HG03103 (cell line): ENCODE measurements around the gene MCF2L2.

Source experiments
- ATAC-seq: cut with Tn5 transposase; IDR thresholded peaks from one replicate; pipeline ENCODE4 v1.9.1; 2021; ENCODE audit warnings: low read depth; ENCODE audit not compliant: unreplicated experiment

The MCF2L2 gene

GRCh38 chr3:183301937-183302580 lies 126.4 kb downstream of the MCF2L2 start:
- no peak for ATAC-seq

DNA sequence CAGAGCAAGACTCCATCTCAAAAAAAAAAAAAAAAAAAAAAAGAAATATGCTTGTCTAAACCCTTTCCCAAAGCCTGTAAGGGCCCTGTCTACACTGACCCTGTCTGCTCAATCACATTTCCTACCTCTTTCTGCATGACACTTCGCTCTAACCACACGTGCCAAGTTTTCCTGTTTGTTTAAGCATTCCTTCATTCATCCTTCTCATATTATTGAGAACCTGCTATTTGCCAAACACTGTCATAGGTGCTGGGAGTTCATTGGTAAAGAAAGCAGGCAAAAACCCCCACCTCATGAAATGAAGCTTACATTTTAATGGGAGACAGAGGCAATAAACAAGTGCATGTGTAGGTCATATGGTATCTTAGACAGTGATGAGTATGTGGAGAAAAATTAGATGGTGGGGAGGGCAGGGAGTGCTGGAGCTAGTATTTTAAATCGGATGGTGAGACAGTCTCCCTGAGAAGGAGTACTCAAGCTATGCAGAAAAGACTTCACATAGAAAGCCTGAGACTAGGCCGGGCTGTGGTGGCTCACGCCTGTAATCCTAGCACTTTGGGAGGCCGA lies 127.3 kb downstream of the MCF2L2 start:
- ATAC-seq: no peak

GRCh38 chr3:183299976-183300375 lies 128.4 kb downstream of the MCF2L2 start:
- no peak for ATAC-seq

GRCh38 chr3:183298701-183299153 lies 129.7 kb downstream of the MCF2L2 start:
- no peak for ATAC-seq

DNA sequence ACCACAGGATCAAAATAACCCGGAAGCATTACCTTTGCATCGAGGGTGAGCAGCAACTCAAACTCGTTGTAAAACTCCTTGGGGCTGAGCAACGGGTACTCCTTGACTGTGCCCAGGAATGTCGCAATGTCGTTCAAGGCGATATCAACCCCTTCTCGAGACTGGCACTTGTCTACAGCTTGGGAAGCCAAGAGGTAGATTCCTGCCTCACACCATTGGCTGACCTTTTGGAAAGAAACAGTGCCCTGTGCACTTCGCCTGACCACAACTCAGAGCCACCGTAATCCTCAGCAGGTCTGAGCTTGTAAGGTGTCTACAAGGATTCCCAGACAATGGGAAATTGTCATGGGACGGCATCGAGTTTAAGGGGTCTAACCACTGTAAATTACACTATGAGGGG lies 131.5 kb downstream of the MCF2L2 start:
- ATAC-seq: no peak

- no peak for ATAC-seq
Observed at GRCh38 chr3:183295211-183295610, 133.2 kb downstream of the MCF2L2 start.

DNA sequence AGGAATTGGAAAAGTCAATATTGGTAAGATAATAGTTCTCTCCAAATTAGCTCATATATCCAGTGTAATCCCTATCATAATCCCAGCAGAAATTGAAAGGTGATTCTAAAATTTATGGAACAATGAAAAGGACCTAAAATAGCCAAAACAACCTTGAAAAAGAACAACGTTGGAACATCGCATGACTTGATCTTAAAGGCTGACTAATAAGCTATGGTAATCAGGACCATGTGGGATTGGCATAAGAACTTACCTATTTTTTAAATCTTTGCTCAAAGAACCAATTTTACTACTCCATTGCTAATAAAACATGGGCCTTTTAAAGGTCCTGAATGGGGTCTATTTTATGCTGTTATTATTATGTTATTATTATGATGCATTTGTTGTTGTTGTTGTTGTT lies 134.5 kb downstream of the MCF2L2 start:
- no peak for ATAC-seq

GRCh38 chr3:183291497-183292031 lies 136.9 kb downstream of the MCF2L2 start:
- no peak for ATAC-seq

DNA sequence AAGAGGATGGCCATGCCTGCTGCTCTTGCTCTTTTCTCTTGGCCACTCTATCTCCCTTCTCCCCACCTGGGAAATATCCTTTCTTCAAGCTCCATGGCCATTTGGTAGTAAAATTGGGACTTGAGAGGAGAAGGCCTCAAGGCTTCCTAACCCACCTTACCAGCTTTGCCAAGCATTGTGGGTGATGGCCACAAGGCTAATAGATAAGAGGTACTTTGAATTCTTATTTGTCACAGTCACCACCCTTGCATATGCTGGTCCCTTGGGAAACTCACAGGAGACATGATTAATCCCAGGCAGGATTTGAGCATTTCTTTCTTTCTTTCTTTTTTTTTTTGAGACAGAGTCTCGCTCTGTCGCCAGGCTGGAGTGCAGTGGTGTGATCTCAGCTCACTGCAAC lies 138.2 kb downstream of the MCF2L2 start:
- ATAC-seq: no peak

DNA sequence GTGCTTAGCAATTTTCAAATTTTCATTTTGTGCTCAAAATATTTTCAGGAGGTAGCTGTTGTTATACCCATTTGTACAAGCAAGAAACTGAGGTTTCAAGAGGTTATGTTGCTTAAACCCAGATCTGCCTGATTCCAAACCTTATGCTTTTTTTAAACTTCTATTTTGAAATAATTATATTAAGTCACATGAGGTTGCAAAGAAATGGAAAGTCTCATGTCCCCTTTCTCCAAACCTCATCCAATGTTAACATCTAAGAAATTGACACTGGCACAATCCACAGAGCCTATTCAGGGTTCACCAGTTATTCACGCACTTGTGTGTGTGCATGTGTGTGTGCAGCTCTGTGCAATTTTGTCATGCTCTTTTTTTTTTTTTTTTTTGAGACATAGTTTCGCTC lies 140.3 kb downstream of the MCF2L2 start:
- no peak for ATAC-seq

DNA sequence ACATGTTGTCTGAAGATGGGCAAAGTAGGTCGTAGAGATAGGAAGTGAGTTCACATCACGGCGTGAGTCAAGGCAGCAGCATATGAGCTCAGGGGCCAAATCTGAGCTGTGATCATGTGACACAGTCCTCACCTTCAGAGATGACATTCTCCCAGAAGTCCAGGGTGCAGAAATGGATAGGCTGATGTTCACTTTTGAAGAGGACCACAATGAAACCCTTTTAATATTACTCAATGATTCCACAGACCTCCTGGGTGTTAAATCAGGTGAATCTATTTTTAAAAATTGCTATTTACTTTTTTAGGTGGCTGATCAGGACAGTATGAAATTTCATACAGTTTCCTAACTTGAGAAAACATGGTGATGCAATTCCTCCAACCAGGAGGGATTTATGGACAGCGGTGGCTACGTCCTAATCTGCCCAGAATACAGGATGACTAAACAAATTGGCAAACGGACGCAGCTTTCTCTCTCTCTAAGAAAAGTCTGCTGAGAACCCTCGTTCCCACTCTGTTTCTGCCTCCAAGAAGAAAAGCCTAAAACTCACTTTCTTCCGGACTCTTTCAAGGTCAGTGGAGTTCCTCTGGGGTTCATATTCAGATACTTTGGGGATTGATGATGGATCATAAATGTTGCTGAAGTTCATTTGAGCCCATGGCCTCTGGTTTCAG lies 141.0 kb downstream of the MCF2L2 start:
- no peak for ATAC-seq

DNA sequence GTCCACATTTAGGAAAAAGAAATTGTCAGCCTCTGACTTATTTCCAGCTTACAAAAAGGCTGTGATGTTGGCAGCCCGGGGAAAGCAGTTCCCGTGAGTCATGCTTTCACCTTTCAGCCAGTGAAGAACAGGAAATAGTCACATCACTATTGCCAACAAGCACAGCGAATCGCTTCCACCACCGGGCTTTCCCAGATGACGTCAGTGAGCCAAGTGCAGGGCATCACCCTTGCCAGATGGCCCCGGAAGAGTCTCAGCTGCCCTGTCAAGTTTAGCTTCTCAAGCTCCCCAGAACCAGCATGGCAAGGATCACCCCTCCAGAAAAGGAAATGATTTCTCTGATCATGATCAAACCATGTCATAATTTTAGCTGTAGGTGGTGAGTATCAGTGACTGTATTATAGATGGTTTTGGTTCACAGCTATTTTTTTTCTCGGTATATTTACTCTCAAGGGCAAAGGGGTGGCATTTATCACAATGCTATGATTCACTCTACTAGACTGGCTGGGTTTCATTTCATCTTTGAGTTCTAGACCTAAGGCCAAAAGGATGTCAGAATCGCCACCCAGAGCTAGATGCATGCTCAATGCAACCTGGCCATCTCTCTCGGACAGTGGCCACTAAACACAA lies 142.5 kb downstream of the MCF2L2 start:
- peak; percentile 90 for ATAC-seq

GRCh38 chr3:183285318-183285717 lies 143.1 kb downstream of the MCF2L2 start:
- no peak for ATAC-seq

GRCh38 chr3:183284570-183284969 lies 143.8 kb downstream of the MCF2L2 start:
- ATAC-seq: no peak

DNA sequence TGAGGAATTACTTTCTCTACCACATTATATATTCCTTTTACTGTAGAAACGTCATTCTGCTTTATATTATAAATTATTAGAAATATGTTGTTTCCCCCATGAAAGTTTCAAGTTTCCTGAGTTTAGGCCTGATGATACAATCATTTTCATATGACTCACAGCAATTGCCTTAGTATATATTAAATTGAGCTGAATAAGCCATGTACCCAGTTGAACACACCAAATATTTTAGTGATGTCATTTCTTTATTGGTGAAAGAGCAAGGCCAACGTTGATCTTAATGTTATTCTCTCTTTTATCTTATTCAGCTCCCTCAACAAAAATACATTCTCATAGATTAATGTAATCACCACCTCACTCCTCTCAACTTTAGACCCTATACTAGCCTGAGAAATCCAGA lies 144.5 kb downstream of the MCF2L2 start:
- no peak for ATAC-seq

DNA sequence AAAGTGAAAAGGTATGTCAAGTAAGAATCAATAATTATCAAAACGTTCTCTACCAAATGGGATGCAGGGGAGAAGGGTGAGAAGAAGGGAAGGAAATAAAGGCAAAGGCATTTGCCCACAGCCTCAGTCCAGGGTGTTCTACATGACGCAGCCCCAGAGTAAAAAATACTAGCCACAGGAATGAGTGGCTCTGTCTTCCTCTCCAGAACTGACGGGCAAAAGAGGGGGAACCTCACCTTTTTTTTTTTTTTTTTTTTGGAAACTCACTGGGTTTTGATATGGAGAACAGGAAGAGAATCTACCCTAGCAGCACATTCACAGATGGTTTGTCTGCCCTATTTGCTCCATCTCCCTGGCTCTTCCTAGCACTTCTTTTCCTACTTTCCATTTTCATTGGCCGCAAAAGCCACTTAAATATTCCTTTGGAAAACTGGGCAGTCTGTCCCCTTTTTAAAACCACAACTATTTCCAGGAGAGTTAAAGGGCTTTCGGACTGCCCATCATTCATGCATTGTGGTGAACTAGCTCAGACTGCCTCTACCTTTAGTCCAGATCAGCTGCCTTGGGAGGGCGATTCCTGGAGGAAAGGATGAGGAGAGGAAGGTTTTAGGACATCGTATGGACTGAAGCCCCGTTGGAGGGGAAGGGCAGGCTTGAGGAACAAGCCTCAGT lies 147.2 kb downstream of the MCF2L2 start:
- ATAC-seq: no peak

GRCh38 chr3:183279371-183279770 lies 149.0 kb downstream of the MCF2L2 start:
- no peak for ATAC-seq

- no peak for ATAC-seq
Observed at GRCh38 chr3:183278479-183279088, 149.8 kb downstream of the MCF2L2 start.

DNA sequence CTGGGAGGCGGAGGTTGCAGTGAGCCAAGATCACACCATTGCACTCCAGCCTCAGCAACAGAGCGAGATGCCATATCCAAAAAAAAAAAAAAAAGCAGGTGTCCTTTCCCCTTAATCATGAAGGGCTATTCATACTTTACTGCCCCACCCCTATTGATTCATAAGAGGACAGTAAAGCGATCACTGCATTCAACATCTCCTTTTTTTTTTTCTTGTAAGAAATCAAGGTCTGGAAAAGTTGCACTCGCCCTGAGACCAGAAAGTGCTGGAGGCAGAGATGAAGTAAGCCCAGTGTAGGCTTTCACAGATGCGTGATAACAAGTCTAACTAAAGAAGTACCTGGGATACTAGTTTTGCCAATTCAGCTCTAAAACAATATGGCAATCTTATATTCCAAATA lies 151.2 kb downstream of the MCF2L2 start:
- no peak for ATAC-seq

DNA sequence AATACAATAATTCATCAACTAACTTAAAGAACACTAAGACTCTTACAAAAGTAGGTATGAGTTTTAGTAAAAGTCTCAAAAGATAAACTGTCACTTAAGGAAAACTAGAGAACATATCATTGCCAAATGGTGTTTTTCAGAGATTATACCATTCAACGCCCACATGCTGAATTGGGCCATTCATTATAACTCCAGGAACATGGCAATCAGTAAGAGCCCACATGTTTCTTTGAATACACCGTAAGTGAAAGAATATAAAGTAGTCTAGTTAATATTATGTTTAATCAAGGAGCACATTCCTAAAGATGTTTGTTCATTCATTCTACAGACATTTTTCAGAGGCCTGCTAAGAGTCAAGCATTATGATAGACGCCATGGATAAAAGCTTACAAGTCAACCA lies 152.5 kb downstream of the MCF2L2 start:
- ATAC-seq: no peak
